NT2/D1 (cell line): Measurements from ENCODE around the gene PARP6.
A peak's percentile ranks its signal among the peaks of the same experiment; 100 is the strongest.

Experiments used
- DNase-seq: peaks from one replicate; pipeline ENCODE4 v3.0.0-alpha.2; 2011; ENCODE audit warnings: low read depth, low spot score
- H3K27me3 ChIP-seq: 2 replicates; pipeline ENCODE4 v1.6.0; 2011; ENCODE audit warnings: mild to moderate bottlenecking; ENCODE audit not compliant: insufficient read length, insufficient read depth
- H3K36me3 ChIP-seq: 2 replicates; pipeline ENCODE4 v1.6.1; 2011; ENCODE audit warnings: mild to moderate bottlenecking, low read length, mixed read lengths; ENCODE audit not compliant: insufficient read depth, insufficient read length
- H3K4me1 ChIP-seq: 2 replicates; pipeline ENCODE4 v1.5.1; 2011; ENCODE audit not compliant: insufficient read depth, insufficient read length
- H3K4me3 ChIP-seq: 2 replicates; pipeline ENCODE4 v1.5.1; 2011; ENCODE audit warnings: low read depth; ENCODE audit not compliant: insufficient read length
- H3K9ac ChIP-seq: 2 replicates; pipeline ENCODE4 v1.6.0; 2011; ENCODE audit warnings: low read depth; ENCODE audit not compliant: insufficient read length
- H3K9me3 ChIP-seq: 2 replicates; pipeline ENCODE4 v1.5.1; 2011; ENCODE audit warnings: mild to moderate bottlenecking, low read length; ENCODE audit not compliant: insufficient read depth
- SUZ12 ChIP-seq: IDR thresholded peaks from 2 replicates; pipeline ENCODE4 v1.6.1; 2011; ENCODE audit not compliant: insufficient read length, insufficient read depth; ENCODE audit errors: extremely low read depth
- YY1 ChIP-seq: IDR thresholded peaks from 2 replicates; pipeline ENCODE4 v1.6.1; 2011; ENCODE audit not compliant: insufficient read length, insufficient read depth
- ZNF274 ChIP-seq: IDR thresholded peaks from 2 replicates; pipeline ENCODE4 v1.6.1; 2011; ENCODE audit warnings: mild to moderate bottlenecking, low read depth, low read length

PARP6 gene

DNA sequence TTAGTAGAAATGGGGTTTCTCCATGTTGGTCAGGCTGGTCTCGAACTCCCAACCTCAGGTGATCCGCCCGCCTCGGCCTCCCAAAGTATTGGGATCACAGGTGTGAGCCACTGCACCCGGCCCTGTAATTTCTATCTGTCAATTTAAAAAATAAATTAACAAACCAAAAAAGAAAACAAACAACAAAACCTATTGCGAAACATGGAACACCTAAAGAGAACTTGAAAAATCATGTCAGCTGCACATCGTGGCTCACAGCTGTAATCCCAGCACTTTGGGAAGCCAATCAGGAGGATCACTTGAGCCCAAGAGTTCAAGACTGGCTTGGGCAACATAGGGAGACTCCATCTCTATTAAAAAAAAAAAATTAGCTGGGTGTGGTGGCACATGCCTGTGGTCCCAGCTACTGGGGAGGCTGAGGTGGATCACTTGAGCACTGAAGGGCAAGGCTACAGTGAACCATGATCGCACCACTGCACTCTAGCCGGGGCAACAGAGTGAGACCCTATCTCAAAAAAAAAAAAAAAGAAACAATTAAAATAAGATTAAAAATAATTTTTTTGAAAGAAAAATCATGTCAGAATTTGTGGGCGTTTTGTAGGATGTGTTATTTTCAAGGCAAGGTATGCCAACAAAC, 19.6 kb downstream of the PARP6 start:
- TF ChIP-seq YY1 (no peak), ZNF274 (no peak), SUZ12 (no peak)
- H3K27me3 ChIP-seq, result no peaks in the 10 kb centered on the region
- H3K4me1 ChIP-seq, result no peaks in the 10 kb centered on the region
- no peak for DNase-seq
- H3K9ac ChIP-seq, result no peak overlapping the region
- peaks cover 91% of the 10 kb centered on the region for H3K36me3 ChIP-seq
- no peak overlapping the region for H3K4me3 ChIP-seq
- no peaks in the 10 kb centered on the region for H3K9me3 ChIP-seq

DNA sequence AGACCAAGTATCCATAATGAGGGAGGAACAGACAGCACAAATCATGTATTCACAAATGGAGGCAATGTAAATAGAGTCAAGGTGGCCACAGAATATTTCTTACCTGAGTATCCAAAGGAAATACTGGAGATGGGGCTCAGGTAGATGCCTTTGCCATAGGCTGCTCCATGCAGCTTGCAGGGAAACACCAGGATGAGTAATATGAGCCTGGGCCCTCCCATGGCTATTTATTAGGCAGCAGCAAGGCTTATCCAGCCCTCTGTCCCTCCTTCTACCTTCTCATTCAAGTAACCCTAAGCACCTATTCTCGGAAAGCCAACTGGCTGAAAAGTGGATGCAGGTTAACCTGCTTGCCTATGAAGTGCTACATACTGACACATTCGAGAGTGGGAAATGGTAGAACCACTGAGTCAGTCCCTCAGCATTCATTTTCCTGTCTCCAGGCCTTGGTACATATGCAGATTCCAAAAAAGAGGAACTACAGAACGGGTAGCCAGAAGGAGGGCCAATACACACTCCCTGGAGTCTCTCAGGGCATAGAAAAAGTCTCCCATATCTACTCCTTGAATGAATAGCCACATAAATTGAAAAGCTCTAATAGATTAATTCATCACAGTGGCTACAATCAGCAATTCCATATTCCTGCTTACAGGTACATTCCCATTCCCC, 23.1 kb downstream of the PARP6 start:
- Histone ChIP-seq H3K36me3 (peaks cover 86% of the 10 kb centered on the region), H3K4me1 (no peaks in the 10 kb centered on the region), H3K27me3 (no peaks in the 10 kb centered on the region), H3K4me3 (no peak overlapping the region), H3K9ac (no peak overlapping the region), H3K9me3 (no peaks in the 10 kb centered on the region)
- no peak for DNase-seq
- TF ChIP-seq SUZ12 (no peak), YY1 (no peak), ZNF274 (no peak)

DNA sequence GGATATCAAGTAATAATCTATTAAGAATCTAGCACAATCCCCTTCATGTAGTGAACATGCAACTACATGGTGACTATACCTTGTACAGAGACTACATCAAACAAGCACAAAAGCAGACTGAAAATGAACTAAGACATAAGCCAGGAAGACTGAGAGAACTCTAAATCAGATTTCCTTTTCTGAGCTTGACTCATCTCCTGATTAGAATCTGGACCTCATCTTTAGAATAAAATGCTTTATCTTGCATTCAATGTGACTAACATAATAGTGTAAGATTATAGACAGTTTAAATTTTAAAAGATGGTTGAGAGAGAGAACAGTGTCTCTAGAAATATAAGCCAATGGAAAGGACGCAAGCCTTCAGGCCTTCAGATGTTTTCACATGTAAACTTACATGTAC, 23.8 kb downstream of the PARP6 start:
- TF ChIP-seq ZNF274 (no peak), SUZ12 (no peak), YY1 (no peak)
- H3K27me3 ChIP-seq, result no peaks in the 10 kb centered on the region
- H3K9me3 ChIP-seq, result no peaks in the 10 kb centered on the region
- H3K4me3 ChIP-seq, result no peak overlapping the region
- H3K36me3 ChIP-seq, result peaks cover 86% of the 10 kb centered on the region
- no peak overlapping the region for H3K9ac ChIP-seq
- peaks cover 2% of the 10 kb centered on the region for H3K4me1 ChIP-seq
- DNase-seq, result no peak

DNA sequence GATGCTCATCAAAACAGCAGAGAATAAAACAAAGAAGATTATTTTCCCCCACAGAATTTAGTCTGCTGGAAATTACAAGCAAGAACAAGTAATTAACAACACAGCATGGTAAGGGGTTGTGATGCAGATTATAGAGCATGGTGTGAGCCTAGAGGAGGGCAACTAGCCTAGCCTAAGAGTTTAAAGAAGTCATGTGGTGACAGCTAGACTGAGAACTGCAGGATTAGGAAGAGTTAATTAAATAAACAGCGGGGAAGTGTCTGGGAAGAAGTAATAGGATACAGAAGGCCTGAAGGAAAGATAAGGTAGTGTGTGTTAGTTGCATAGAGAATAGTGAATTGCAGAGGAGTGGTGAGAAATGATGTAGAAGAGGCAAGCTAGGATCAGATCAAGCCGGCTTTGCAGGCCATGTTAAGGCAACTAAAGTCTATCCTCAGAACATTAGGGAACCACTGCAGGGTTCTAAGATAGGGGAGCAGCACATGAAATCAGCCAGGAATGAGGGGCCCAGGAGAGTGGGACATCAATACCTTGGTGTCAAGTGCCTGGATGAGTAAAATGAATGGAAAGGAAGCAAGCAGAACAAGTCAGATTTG, 29.5 kb downstream of the PARP6 start:
- Histone ChIP-seq H3K36me3 (peaks cover 73% of the 10 kb centered on the region), H3K9ac (no peak overlapping the region), H3K4me1 (peaks cover 2% of the 10 kb centered on the region), H3K9me3 (no peaks in the 10 kb centered on the region), H3K27me3 (no peaks in the 10 kb centered on the region), H3K4me3 (no peak overlapping the region)
- DNase-seq, result peak; percentile 66
- TF ChIP-seq SUZ12 (no peak), YY1 (no peak), ZNF274 (no peak)

DNA sequence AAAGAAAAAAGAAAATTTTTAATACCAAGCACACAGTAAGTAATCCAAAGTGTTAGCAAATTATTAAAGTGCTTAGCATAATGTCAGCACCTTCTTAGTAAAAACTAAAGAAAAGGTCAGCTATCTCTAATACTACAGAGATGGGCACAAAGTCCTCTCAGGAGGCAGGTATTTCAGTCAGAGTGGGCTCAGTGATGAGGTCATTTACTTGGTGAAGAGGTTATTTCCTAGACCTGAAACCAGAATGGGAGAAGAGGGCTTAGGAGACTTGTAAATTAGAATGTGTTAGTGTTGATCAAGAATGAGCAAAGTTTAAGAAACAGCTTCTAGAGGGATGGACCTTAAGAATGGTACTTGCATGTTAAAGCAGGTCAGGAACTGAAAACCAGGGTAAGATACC, 32.7 kb downstream of the PARP6 start:
- Histone ChIP-seq H3K4me1 (peaks cover 2% of the 10 kb centered on the region), H3K27me3 (no peaks in the 10 kb centered on the region)
- no peak for TF ChIP-seq ZNF274
- no peak for TF ChIP-seq YY1
- TF ChIP-seq SUZ12, result no peak

DNA sequence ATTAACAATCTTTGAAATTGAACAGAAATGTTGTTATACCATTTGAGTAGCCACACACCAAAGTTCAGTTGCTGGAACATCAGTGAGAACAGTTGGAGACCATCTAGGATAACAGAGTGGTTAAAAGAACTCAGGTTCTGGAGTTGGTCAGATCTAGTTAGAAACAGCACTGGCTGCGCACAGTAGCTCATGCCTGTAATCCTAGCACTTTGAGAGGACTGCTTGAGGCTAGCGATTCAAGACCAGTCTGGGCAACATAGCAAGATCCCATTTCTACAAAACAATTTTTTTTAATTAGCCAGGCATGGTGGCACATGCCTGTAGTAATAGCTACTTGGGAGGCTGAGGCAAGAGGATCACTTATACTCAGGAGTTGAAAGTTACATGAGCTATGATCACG, 33.8 kb downstream of the PARP6 start:
- no peak overlapping the region for H3K9ac ChIP-seq
- H3K4me1 ChIP-seq, result no peaks in the 10 kb centered on the region

More for the DNA sequence above, 32.7 kb downstream of the PARP6 start:
- Histone ChIP-seq H3K9me3 (no peaks in the 10 kb centered on the region), H3K36me3 (peaks cover 54% of the 10 kb centered on the region), H3K4me3 (no peak overlapping the region), H3K9ac (no peak overlapping the region)
- no peak for DNase-seq

DNA sequence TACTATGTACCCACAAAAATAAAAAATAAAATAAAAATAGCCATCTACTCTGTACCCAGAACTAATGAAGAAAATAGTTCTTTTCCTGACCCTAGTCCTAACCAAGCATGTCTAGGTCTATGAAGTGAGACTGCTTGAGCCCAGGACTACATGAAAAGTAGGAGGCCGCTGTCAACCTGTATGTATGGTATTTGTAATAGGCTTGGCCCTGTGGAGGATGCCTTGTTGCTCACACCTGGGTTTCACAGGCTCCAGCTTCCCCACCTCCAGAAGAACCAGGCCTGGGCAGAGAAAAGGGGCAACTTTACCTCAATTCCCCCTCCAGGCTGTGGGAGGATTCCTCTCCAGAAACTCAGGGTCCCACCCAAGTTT, 34.5 kb downstream of the PARP6 start:
- H3K4me1 ChIP-seq, result no peaks in the 10 kb centered on the region
- no peak for TF ChIP-seq ZNF274
- TF ChIP-seq YY1, result no peak
- no peak for TF ChIP-seq SUZ12
- no peak for DNase-seq
- H3K9ac ChIP-seq, result no peak overlapping the region
- no peaks in the 10 kb centered on the region for H3K27me3 ChIP-seq
- peaks cover 39% of the 10 kb centered on the region for H3K36me3 ChIP-seq
- no peak overlapping the region for H3K4me3 ChIP-seq
- H3K9me3 ChIP-seq, result no peaks in the 10 kb centered on the region

More for the DNA sequence above, 33.8 kb downstream of the PARP6 start:
- TF ChIP-seq SUZ12, result no peak
- no peak for TF ChIP-seq ZNF274
- TF ChIP-seq YY1, result no peak
- H3K36me3 ChIP-seq, result peaks cover 43% of the 10 kb centered on the region
- DNase-seq, result no peak
- H3K27me3 ChIP-seq, result no peaks in the 10 kb centered on the region
- no peaks in the 10 kb centered on the region for H3K9me3 ChIP-seq
- H3K4me3 ChIP-seq, result no peak overlapping the region
